GM23338 (cell line): ENCODE measurements around the gene WASL. TPM values are rescaled to one million over a fixed set of nuclear protein-coding genes. Genes with fewer than 3 reads are reported as not detected.

Source experiments
- ATAC-seq: fragments of 200-7000 bp; cut with Tn5 transposase; 3 replicates; pipeline ENCODE4 v1.9.1; 2020
- DNase-seq: peaks from one replicate; pipeline ENCODE4 v3.0.0-alpha.2; 2015; ENCODE audit warnings: low spot score
- H2AFZ ChIP-seq: fragments of 200-600 bp; sonication (generic); 2 replicates; pipeline ENCODE4 v1.8.0; 2016; ENCODE audit warnings: antibody characterized with exemption, mild to moderate bottlenecking, moderate library complexity
- H3F3A ChIP-seq: fragments of 200-600 bp; sonication (generic); replicated peaks from 2 replicates; pipeline ENCODE4 v1.8.0; 2017; ENCODE audit warnings: antibody characterized with exemption, mixed run types, low read depth
- H3K27ac ChIP-seq: fragments of 200-600 bp; sonication (generic); 2 replicates; pipeline ENCODE4 v1.6.1; 2016; ENCODE audit warnings: low read depth
- H3K27me3 ChIP-seq: fragments of 200-600 bp; sonication (generic); 2 replicates; pipeline ENCODE4 v1.8.0; 2016; ENCODE audit warnings: mild to moderate bottlenecking, mixed run types, moderate library complexity; ENCODE audit not compliant: insufficient read depth
- H3K36me3 ChIP-seq: fragments of 200-600 bp; sonication (generic); 2 replicates; pipeline ENCODE4 v1.8.0; 2016; ENCODE audit warnings: mild to moderate bottlenecking; ENCODE audit not compliant: insufficient read depth
- H3K4me1 ChIP-seq: fragments of 200-600 bp; sonication (generic); 2 replicates; pipeline ENCODE4 v1.8.0; 2016; ENCODE audit warnings: mild to moderate bottlenecking, moderate library complexity; ENCODE audit not compliant: insufficient read depth
- H3K4me2 ChIP-seq: fragments of 200-600 bp; sonication (generic); 2 replicates; pipeline ENCODE4 v1.7.1; 2017; ENCODE audit warnings: mixed run types
- H3K4me3 ChIP-seq: fragments of 200-600 bp; sonication (generic); 2 replicates; pipeline ENCODE4 v1.6.1; 2016; ENCODE audit warnings: mixed run types
- H3K79me2 ChIP-seq: fragments of 200-600 bp; sonication (generic); replicated peaks from 2 replicates; pipeline ENCODE4 v1.8.0; 2017; ENCODE audit warnings: mild to moderate bottlenecking; ENCODE audit not compliant: insufficient read depth
- H3K9me2 ChIP-seq: fragments of 200-600 bp; sonication (generic); 2 replicates; pipeline ENCODE4 v1.8.0; 2017; ENCODE audit not compliant: insufficient read depth
- H4K20me1 ChIP-seq: fragments of 200-600 bp; sonication (generic); replicated peaks from 2 replicates; pipeline ENCODE4 v1.8.0; 2017; ENCODE audit warnings: mild to moderate bottlenecking; ENCODE audit not compliant: insufficient read depth
- H3K27ac Mint-ChIP-seq: 2 replicates; pipeline ENCODE4 v1.8.0; 2020; ENCODE audit warnings: inconsistent platforms, mild to moderate bottlenecking, moderate library complexity, mixed read lengths
- H3K27me3 Mint-ChIP-seq: 3 replicates; pipeline ENCODE4 v1.8.0; 2022; ENCODE audit warnings: low read depth, mild to moderate bottlenecking, moderate library complexity, mixed read lengths, inconsistent platforms; ENCODE audit not compliant: insufficient read depth, poor library complexity
- H3K36me3 Mint-ChIP-seq: 3 replicates; pipeline ENCODE4 v1.8.0; 2021; ENCODE audit warnings: low read depth, mild to moderate bottlenecking, inconsistent platforms, moderate library complexity, mixed read lengths
- H3K4me1 Mint-ChIP-seq: 3 replicates; pipeline ENCODE4 v1.8.0; 2020; ENCODE audit warnings: mild to moderate bottlenecking, inconsistent platforms, mixed read lengths
- H3K4me3 Mint-ChIP-seq: 3 replicates; pipeline ENCODE4 v1.8.0; 2021; ENCODE audit warnings: moderate library complexity, mild to moderate bottlenecking, inconsistent platforms, mixed read lengths
- H3K9me3 Mint-ChIP-seq: 3 replicates; pipeline ENCODE4 v1.8.0; 2020; ENCODE audit warnings: moderate library complexity, mild to moderate bottlenecking, inconsistent platforms, mixed read lengths
- EZH2phosphoT487 ChIP-seq: fragments of 200-600 bp; sonication (generic); IDR thresholded peaks from one replicate; pipeline ENCODE4 v1.8.1; 2018; ENCODE audit warnings: antibody characterized with exemption; ENCODE audit not compliant: unreplicated experiment
- JUNB ChIP-seq: IDR thresholded peaks from one replicate; pipeline ENCODE4 v1.6.1; 2016; ENCODE audit warnings: antibody characterized with exemption; ENCODE audit not compliant: unreplicated experiment
- NANOG ChIP-seq: IDR thresholded peaks from 2 replicates; pipeline ENCODE4 v1.6.1; 2016; ENCODE audit warnings: antibody characterized with exemption, borderline replicate concordance
- POLR2AphosphoS5 ChIP-seq: IDR thresholded peaks from 2 replicates; pipeline ENCODE4 v1.6.1; 2016; ENCODE audit warnings: antibody characterized with exemption, low read depth
- STAT1 ChIP-seq: IDR thresholded peaks from one replicate; pipeline ENCODE4 v1.6.1; 2016; ENCODE audit warnings: antibody characterized with exemption; ENCODE audit not compliant: unreplicated experiment
- ZNF114 ChIP-seq: fragments of 250-450 bp; sonication (Bioruptor Pico); IDR thresholded peaks from 2 replicates; pipeline ENCODE4 v1.5.0; 2020; ENCODE audit warnings: mild to moderate bottlenecking, moderate library complexity
- polyA plus RNA-seq: library from polyadenylated mRNA; unstranded; fragments of >200 nt; fragmentation: Nextera tagmentation; extraction: Ambion mirVana; gene quantifications from 2 replicates; pipeline ENCODE4 v1.2.1, GENCODE V29; 2016
- total RNA-seq: library from RNA; depleted of rRNA; stranded (reverse); fragments of >200 nt; shearing (Covaris generic); gene quantifications from 2 replicates; pipeline ENCODE4 v1.2.3, GENCODE V29; 2014
- TF ChIP-seq, protein P1 (sequence below): IDR thresholded peaks from one replicate; pipeline ENCODE4 v1.6.1; 2018; ENCODE audit warnings: antibody characterized with exemption; ENCODE audit not compliant: unreplicated experiment
- TF ChIP-seq, protein P2 (sequence below): fragments of 250-450 bp; sonication (Bioruptor Pico); IDR thresholded peaks from 2 replicates; pipeline ENCODE4 v1.5.0; 2020; ENCODE audit warnings: mild to moderate bottlenecking, moderate library complexity
- TF ChIP-seq, protein P3 (sequence below), 2 experiments: fragments of 200-600 bp in 1 of 2; sonication (generic) in 1 of 2; conservative IDR thresholded peaks; 2 replicates each; pipeline versions ENCODE4 v1.5.1 to v1.6.1; 2016 to 2017; ENCODE audit warnings: antibody characterized with exemption in 2 of 2, low read depth in 2 of 2, mild to moderate bottlenecking in 2 of 2, moderate library complexity in 1 of 2

The WASL gene
- total and polyA plus RNA-seq, 2 experiments from 2014 or later: 36.4 to 45.3 TPM

DNA sequence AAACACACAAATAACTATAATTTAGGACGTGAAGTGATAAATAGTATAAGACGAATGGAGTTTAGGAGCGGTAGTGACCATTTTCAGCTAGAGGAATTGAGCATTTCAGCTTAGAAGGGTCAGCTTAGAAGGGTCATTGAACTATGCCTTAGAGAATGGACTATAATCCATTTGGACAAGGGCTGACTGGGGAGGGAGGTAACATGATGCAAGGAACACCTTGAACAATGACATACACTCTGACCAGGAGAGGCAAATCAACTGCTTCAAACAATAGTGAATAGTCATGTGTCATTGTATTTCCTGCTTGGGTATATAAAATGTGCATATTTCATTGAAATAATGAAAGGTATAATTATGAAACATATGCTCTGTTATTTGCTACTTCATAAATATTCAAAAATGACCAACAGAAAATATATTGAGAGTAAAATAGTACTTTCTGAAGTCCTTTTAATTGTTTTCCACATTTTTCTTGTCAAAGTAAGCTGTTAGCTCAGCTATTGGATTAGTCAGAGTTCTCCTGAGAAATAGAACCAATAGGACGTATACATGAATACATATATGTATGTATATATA is 40.5 kb upstream of the WASL start (continued):
- TF ChIP-seq, protein P1, sequence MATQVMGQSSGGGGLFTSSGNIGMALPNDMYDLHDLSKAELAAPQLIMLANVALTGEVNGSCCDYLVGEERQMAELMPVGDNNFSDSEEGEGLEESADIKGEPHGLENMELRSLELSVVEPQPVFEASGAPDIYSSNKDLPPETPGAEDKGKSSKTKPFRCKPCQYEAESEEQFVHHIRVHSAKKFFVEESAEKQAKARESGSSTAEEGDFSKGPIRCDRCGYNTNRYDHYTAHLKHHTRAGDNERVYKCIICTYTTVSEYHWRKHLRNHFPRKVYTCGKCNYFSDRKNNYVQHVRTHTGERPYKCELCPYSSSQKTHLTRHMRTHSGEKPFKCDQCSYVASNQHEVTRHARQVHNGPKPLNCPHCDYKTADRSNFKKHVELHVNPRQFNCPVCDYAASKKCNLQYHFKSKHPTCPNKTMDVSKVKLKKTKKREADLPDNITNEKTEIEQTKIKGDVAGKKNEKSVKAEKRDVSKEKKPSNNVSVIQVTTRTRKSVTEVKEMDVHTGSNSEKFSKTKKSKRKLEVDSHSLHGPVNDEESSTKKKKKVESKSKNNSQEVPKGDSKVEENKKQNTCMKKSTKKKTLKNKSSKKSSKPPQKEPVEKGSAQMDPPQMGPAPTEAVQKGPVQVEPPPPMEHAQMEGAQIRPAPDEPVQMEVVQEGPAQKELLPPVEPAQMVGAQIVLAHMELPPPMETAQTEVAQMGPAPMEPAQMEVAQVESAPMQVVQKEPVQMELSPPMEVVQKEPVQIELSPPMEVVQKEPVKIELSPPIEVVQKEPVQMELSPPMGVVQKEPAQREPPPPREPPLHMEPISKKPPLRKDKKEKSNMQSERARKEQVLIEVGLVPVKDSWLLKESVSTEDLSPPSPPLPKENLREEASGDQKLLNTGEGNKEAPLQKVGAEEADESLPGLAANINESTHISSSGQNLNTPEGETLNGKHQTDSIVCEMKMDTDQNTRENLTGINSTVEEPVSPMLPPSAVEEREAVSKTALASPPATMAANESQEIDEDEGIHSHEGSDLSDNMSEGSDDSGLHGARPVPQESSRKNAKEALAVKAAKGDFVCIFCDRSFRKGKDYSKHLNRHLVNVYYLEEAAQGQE: no peak
- TF ChIP-seq EZH2phosphoT487 (no peak), JUNB (no peak), NANOG (no peak)
- TF ChIP-seq, protein P2, sequence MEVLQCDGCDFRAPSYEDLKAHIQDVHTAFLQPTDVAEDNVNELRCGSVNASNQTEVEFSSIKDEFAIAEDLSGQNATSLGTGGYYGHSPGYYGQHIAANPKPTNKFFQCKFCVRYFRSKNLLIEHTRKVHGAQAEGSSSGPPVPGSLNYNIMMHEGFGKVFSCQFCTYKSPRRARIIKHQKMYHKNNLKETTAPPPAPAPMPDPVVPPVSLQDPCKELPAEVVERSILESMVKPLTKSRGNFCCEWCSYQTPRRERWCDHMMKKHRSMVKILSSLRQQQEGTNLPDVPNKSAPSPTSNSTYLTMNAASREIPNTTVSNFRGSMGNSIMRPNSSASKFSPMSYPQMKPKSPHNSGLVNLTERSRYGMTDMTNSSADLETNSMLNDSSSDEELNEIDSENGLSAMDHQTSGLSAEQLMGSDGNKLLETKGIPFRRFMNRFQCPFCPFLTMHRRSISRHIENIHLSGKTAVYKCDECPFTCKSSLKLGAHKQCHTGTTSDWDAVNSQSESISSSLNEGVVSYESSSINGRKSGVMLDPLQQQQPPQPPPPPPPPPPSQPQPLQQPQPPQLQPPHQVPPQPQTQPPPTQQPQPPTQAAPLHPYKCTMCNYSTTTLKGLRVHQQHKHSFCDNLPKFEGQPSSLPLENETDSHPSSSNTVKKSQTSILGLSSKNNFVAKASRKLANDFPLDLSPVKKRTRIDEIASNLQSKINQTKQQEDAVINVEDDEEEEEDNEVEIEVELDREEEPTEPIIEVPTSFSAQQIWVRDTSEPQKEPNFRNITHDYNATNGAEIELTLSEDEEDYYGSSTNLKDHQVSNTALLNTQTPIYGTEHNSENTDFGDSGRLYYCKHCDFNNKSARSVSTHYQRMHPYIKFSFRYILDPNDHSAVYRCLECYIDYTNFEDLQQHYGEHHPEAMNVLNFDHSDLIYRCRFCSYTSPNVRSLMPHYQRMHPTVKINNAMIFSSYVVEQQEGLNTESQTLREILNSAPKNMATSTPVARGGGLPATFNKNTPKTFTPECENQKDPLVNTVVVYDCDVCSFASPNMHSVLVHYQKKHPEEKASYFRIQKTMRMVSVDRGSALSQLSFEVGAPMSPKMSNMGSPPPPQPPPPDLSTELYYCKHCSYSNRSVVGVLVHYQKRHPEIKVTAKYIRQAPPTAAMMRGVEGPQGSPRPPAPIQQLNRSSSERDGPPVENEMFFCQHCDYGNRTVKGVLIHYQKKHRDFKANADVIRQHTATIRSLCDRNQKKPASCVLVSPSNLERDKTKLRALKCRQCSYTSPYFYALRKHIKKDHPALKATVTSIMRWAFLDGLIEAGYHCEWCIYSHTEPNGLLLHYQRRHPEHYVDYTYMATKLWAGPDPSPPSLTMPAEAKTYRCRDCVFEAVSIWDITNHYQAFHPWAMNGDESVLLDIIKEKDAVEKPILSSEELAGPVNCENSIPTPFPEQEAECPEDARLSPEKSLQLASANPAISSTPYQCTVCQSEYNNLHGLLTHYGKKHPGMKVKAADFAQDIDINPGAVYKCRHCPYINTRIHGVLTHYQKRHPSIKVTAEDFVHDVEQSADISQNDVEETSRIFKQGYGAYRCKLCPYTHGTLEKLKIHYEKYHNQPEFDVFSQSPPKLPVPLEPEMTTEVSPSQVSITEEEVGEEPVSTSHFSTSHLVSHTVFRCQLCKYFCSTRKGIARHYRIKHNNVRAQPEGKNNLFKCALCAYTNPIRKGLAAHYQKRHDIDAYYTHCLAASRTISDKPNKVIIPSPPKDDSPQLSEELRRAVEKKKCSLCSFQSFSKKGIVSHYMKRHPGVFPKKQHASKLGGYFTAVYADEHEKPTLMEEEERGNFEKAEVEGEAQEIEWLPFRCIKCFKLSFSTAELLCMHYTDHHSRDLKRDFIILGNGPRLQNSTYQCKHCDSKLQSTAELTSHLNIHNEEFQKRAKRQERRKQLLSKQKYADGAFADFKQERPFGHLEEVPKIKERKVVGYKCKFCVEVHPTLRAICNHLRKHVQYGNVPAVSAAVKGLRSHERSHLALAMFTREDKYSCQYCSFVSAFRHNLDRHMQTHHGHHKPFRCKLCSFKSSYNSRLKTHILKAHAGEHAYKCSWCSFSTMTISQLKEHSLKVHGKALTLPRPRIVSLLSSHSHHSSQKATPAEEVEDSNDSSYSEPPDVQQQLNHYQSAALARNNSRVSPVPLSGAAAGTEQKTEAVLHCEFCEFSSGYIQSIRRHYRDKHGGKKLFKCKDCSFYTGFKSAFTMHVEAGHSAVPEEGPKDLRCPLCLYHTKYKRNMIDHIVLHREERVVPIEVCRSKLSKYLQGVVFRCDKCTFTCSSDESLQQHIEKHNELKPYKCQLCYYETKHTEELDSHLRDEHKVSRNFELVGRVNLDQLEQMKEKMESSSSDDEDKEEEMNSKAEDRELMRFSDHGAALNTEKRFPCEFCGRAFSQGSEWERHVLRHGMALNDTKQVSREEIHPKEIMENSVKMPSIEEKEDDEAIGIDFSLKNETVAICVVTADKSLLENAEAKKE (CRISPR knock-in tag): no peak

DNA sequence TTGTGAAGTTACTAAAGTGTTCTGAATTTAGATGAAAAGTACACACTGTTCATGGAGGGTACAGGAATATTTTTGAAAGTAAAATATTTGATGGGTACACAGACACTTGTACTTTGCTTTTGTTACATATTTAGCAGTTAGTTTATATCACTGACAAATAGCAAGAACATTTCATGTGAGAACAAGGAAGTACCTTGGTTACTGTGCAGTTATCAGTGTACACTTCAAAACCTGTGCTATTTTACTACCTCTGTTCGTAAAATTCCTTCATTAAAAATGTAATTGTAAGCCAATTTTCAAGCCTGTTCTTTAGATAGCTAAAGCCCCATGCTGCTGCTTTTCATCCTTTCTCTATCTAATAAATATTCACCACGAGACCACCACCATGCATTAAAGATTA is 39.8 kb upstream of the WASL start:
- Mint-ChIP-seq H3K4me3 (no peak overlapping the region), H3K4me1 (peaks cover 11% of the 10 kb centered on the region), H3K36me3 (0 out of 3 replicates have a peak, but pooled peaks cover under 1% of the 10 kb centered on the region), H3K9me3 (no peaks in the 10 kb centered on the region), H3K27ac (no peak overlapping the region), H3K27me3 (peaks cover 2% of the 10 kb centered on the region)
- Histone ChIP-seq H3K4me3 (no peak overlapping the region), H3K36me3 (no peaks in the 10 kb centered on the region), H4K20me1 (no peaks in the 10 kb centered on the region), H3K27me3 (no peaks in the 10 kb centered on the region), H3K79me2 (no peaks in the 10 kb centered on the region), H3K4me1 (peaks cover 7% of the 10 kb centered on the region; the same call in 1 of the 2 replicates), H3K27ac (no peak overlapping the region), H2AFZ (no peak overlapping the region), H3F3A (no peaks in the 10 kb centered on the region), H3K4me2 (no peak overlapping the region), H3K9me2 (peaks cover 13% of the 10 kb centered on the region; the same call in 1 of the 2 replicates)
- ATAC-seq (no peak), DNase-seq (no peak)
- TF ChIP-seq STAT1: no peak
- TF ChIP-seq, protein P1: no peak
- TF ChIP-seq ZNF114 (CRISPR knock-in tag): no peak
- no peak for TF ChIP-seq POLR2AphosphoS5
- TF ChIP-seq, protein P3, sequence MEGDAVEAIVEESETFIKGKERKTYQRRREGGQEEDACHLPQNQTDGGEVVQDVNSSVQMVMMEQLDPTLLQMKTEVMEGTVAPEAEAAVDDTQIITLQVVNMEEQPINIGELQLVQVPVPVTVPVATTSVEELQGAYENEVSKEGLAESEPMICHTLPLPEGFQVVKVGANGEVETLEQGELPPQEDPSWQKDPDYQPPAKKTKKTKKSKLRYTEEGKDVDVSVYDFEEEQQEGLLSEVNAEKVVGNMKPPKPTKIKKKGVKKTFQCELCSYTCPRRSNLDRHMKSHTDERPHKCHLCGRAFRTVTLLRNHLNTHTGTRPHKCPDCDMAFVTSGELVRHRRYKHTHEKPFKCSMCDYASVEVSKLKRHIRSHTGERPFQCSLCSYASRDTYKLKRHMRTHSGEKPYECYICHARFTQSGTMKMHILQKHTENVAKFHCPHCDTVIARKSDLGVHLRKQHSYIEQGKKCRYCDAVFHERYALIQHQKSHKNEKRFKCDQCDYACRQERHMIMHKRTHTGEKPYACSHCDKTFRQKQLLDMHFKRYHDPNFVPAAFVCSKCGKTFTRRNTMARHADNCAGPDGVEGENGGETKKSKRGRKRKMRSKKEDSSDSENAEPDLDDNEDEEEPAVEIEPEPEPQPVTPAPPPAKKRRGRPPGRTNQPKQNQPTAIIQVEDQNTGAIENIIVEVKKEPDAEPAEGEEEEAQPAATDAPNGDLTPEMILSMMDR (conservative IDR thresholded peaks at IDR 0.05; ENCODE audit: low read depth in 2 of 2): no peak
